ENCODE data around the gene EID3. TPM values are rescaled to one million over a fixed set of nuclear protein-coding genes. Genes with fewer than 3 reads are reported as not detected.

The EID3 gene
- polyA plus RNA-seq, 2 of the 4 experiments (the other 2 are of a cell fraction) = 6.8 to 12.2 TPM

DNA sequence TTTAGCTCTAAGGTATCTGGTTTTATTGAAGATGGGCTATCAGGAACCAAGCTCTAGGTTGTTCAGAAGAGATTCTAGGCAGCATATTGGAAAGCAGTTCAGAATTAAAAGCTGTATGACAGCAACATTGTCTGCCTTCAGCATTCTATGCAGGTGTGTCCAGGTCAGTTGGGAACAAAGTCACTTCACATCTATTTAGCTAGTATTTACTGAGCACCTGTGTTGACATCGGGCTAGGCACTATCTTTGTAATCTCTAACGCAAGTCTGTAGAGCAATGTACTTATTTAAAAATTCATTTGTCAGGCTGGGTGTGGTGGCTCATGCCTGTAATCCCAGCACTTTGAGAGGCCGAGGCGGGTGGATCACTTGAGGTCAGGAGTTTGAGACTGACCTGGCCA is 6.8 kb upstream of the EID3 start (continued):
- no peak for TF ChIP-seq RFX5 (IDR thresholded peaks at IDR 0.05)
- TF ChIP-seq MYC (IDR thresholded peaks at IDR 0.05; ENCODE audit: borderline replicate concordance, low read length) = no peak
- no peak for TF ChIP-seq NR3C1 (IDR thresholded peaks at IDR 0.05)
- TF ChIP-seq SMC3 (IDR thresholded peaks at IDR 0.05) = no peak
- no peak for TF ChIP-seq NPAS2 (CRISPR knock-in tag; IDR thresholded peaks at IDR 0.05; ENCODE audit: borderline replicate concordance)
- TF ChIP-seq, protein P1, sequence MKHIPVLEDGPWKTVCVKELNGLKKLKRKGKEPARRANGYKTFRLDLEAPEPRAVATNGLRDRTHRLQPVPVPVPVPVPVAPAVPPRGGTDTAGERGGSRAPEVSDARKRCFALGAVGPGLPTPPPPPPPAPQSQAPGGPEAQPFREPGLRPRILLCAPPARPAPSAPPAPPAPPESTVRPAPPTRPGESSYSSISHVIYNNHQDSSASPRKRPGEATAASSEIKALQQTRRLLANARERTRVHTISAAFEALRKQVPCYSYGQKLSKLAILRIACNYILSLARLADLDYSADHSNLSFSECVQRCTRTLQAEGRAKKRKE (CRISPR knock-in tag; IDR thresholded peaks at IDR 0.05; ENCODE audit: low read depth) = 0 out of 2 replicates have a peak, but pooled peaks have one; percentile 15
- TF ChIP-seq E2F6 (IDR thresholded peaks at IDR 0.05; ENCODE audit: borderline replicate concordance, low read depth) = no peak
- TF ChIP-seq, protein P2, sequence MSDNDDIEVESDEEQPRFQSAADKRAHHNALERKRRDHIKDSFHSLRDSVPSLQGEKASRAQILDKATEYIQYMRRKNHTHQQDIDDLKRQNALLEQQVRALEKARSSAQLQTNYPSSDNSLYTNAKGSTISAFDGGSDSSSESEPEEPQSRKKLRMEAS (IDR thresholded peaks at IDR 0.05) = no peak
- TF ChIP-seq BHLHE40 (IDR thresholded peaks at IDR 0.05; ENCODE audit: low read depth, low read length) = no peak
- no peak for TF ChIP-seq SREBF2 (IDR thresholded peaks at IDR 0.05)
- no peak for TF ChIP-seq NFE2L2 (conservative IDR thresholded peaks at IDR 0.05; ENCODE audit: low read length)
- TF ChIP-seq RNF2 (IDR thresholded peaks at IDR 0.05; ENCODE audit: borderline replicate concordance, low read depth) = no peak
- TF ChIP-seq MAFK (IDR thresholded peaks at IDR 0.05; ENCODE audit: partially characterized antibody) = no peak
- TF ChIP-seq POLR2A (IDR thresholded peaks at IDR 0.05; ENCODE audit: low read length) = no peak
- 0 out of 2 replicates have a peak, but pooled peaks have one; percentile 9 for TF ChIP-seq GATA3 (IDR thresholded peaks at IDR 0.05; ENCODE audit: borderline replicate concordance)
- TF ChIP-seq REST (IDR thresholded peaks at IDR 0.05) = peak; percentile 30; the same call in 1 of the 2 replicates
- no peak for TF ChIP-seq CHD4 (IDR thresholded peaks at IDR 0.05; ENCODE audit: borderline replicate concordance)
- TF ChIP-seq RAD21 (conservative IDR thresholded peaks at IDR 0.05 in 1 of 2, IDR thresholded peaks at IDR 0.05 in 1 of 2) = no peak
- TF ChIP-seq, protein P3, sequence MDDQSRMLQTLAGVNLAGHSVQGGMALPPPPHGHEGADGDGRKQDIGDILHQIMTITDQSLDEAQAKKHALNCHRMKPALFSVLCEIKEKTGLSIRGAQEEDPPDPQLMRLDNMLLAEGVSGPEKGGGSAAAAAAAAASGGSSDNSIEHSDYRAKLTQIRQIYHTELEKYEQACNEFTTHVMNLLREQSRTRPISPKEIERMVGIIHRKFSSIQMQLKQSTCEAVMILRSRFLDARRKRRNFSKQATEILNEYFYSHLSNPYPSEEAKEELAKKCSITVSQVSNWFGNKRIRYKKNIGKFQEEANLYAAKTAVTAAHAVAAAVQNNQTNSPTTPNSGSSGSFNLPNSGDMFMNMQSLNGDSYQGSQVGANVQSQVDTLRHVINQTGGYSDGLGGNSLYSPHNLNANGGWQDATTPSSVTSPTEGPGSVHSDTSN (IDR thresholded peaks at IDR 0.05) = no peak

GRCh38 chr12:104297477-104298113 is 5.9 kb upstream of the EID3 start:
- DNase-seq (ENCODE audit: low read depth in 1 of 2, low spot score in 1 of 2) (peak in 1 of 2 experiments; percentile 60), ATAC-seq (0 out of 6 replicates have a peak, but pooled peaks of 1 of the 2 experiments have one; percentile 0), FAIRE-seq (peak; percentile 54)
- Histone ChIP-seq H3K9me3 (no peaks in the 10 kb centered on the region), H3K4me2 (peak overlapping the region; percentile 97), H3K27ac (peak overlapping the region; percentile 94 to 98), H3K4me1 (peaks cover 81% of the 10 kb centered on the region), H3K4me3 (peak overlapping the region; percentile 68)
- ChIA-PET POLR2A (interaction anchor here (1.5 to 8.6 kb wide), 4 partner anchors 8 to 119 kb away, joined by 5 to 89 read pairs (median 16); partner anchors contain the start of gene TXNRD1), CTCF (interaction anchor here (1.0 to 7.2 kb wide), 3 partner anchors 9 to 93 kb away, joined by 3 to 47 read pairs (median 3); no protein-coding TSS in a partner anchor)
- 9% methylated on average over 10 of the region's 10 CpGs for whole genome bisulfite sequencing (ENCODE audit: missing lambda C conversion rate)
- no peak for TF ChIP-seq BHLHE40 (IDR thresholded peaks at IDR 0.05; ENCODE audit: low read depth, low read length)
- TF ChIP-seq HMGXB4 (CRISPR knock-in tag; IDR thresholded peaks at IDR 0.05; ENCODE audit: borderline replicate concordance) = peak; percentile 1; the same call in 1 of the 2 replicates
- no peak for TF ChIP-seq RCOR1 (IDR thresholded peaks at IDR 0.05; ENCODE audit: low read depth, low read length)
- TF ChIP-seq JUN (IDR thresholded peaks at IDR 0.05) = peak in 1 of 2 experiments; percentile 14; a peak in 2 of 5 replicates
- peak; percentile 99; the same call in 1 of the 2 replicates for TF ChIP-seq POLR2AphosphoS2 (conservative IDR thresholded peaks at IDR 0.05; ENCODE audit: low read length)
- TF ChIP-seq HOXA7 (CRISPR knock-in tag; IDR thresholded peaks at IDR 0.05) = peak; percentile 35; the same call in 1 of the 2 replicates
- TF ChIP-seq FOXS1 (CRISPR knock-in tag; IDR thresholded peaks at IDR 0.05) = no peak
- no peak for TF ChIP-seq MAZ (IDR thresholded peaks at IDR 0.05; ENCODE audit: borderline replicate concordance, low read depth, low read length)
- TF ChIP-seq E2F6 (IDR thresholded peaks at IDR 0.05; ENCODE audit: borderline replicate concordance, low read depth) = no peak
- TF ChIP-seq, protein P3 (IDR thresholded peaks at IDR 0.05) = no peak
- 0 out of 2 replicates have a peak, but pooled peaks have one; percentile 19 for TF ChIP-seq ZSCAN20 (CRISPR knock-in tag; IDR thresholded peaks at IDR 0.05)
